Neural crest cell (in vitro differentiated cells): Measurements from ENCODE around the gene TIMM9. TPM values are rescaled to one million over a fixed set of nuclear protein-coding genes. Genes with fewer than 3 reads are reported as not detected.

Experiments used
- DNase-seq: peaks from one replicate; pipeline ENCODE4 v3.0.0; 2021; ENCODE audit warnings: low read depth, mixed read lengths, low spot score
- H3K27ac Mint-ChIP-seq: one replicate; pipeline ENCODE4 v1.8.0; 2021; ENCODE audit warnings: mild to moderate bottlenecking, mixed read lengths; ENCODE audit not compliant: unreplicated experiment
- H3K27me3 Mint-ChIP-seq: 2 replicates; pipeline ENCODE4 v1.8.0; 2021; ENCODE audit warnings: low read depth, mild to moderate bottlenecking, mixed read lengths
- H3K36me3 Mint-ChIP-seq: 2 replicates; pipeline ENCODE4 v1.8.0; 2021; ENCODE audit warnings: low read depth, mild to moderate bottlenecking, mixed read lengths
- H3K4me1 Mint-ChIP-seq: 2 replicates; pipeline ENCODE4 v1.8.0; 2021; ENCODE audit warnings: mixed read lengths
- H3K4me3 Mint-ChIP-seq: one replicate; pipeline ENCODE4 v1.8.0; 2021; ENCODE audit warnings: mild to moderate bottlenecking, mixed read lengths
- H3K9me3 Mint-ChIP-seq: 2 replicates; pipeline ENCODE4 v1.8.0; 2021; ENCODE audit warnings: mixed read lengths
- CTCF ChIP-seq: fragments of 200-600 bp; sonication (generic); conservative IDR thresholded peaks from 2 replicates; pipeline ENCODE4 v1.5.0; 2021; ENCODE audit warnings: antibody characterized with exemption, mild to moderate bottlenecking
- total RNA-seq: library from RNA; stranded (reverse); gene quantifications from 2 replicates; pipeline ENCODE4 v1.2.1, GENCODE V29; 2021

Gene TIMM9
- total RNA-seq, 1 donor from 2014 or later, result 41.0 TPM

DNA sequence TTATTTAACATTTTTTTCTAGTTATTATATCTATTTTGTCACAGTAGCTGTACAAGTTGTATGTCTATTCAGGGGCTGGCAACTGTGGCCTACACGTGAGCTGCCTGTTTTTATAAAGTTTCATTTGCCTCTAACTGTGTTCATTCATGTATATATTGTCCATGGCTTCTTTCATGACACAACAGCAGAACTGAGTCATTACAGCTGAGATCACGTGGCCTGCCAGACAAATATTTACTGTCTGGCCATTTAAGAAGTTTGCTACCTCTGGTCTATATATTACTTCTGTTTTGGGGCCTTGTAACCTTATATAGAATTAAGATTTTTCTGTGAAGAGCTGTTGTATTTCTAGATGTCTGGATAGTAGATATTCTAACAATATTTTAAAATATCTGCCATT lies 38.1 kb upstream of the TIMM9 start:
- no peak overlapping the region for H3K4me3 Mint-ChIP-seq
- H3K36me3 Mint-ChIP-seq, result peaks cover 10% of the 10 kb centered on the region
- H3K27ac Mint-ChIP-seq, result no peak overlapping the region
- H3K4me1 Mint-ChIP-seq, result no peaks in the 10 kb centered on the region
- no peak for TF ChIP-seq CTCF
- no peaks in the 10 kb centered on the region for H3K9me3 Mint-ChIP-seq
- H3K27me3 Mint-ChIP-seq, result no peaks in the 10 kb centered on the region
- no peak for DNase-seq

DNA sequence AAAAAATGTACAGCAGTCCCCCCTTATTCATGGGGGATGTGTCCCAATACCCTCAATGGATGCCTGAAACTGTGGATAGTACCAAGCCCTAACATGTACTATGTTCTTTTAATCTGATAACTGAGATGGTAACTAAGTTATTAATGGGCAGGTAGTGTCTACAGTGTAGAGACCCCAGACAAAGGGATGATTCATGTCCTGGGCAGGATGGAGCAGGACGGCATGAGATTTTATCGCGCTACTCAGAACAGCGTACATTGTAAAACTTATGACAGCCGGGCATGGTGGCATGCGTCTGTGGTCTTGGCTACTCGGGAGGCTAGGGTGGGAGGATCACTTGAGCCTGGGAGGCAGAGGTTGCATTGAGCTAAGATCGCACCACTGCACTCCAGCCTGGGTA lies 37.3 kb upstream of the TIMM9 start:
- no peaks in the 10 kb centered on the region for H3K4me1 Mint-ChIP-seq
- peaks cover 10% of the 10 kb centered on the region for H3K36me3 Mint-ChIP-seq
- no peak for DNase-seq
- H3K27ac Mint-ChIP-seq, result no peak overlapping the region
- H3K27me3 Mint-ChIP-seq, result no peaks in the 10 kb centered on the region
- no peaks in the 10 kb centered on the region for H3K9me3 Mint-ChIP-seq
- no peak for TF ChIP-seq CTCF
- H3K4me3 Mint-ChIP-seq, result no peak overlapping the region

GRCh38 chr14:58463147-58463546 lies 35.8 kb upstream of the TIMM9 start:
- DNase-seq, result no peak
- Mint-ChIP-seq H3K36me3 (peaks cover 7% of the 10 kb centered on the region), H3K9me3 (no peaks in the 10 kb centered on the region), H3K27me3 (no peaks in the 10 kb centered on the region), H3K4me3 (no peak overlapping the region), H3K4me1 (no peaks in the 10 kb centered on the region), H3K27ac (no peak overlapping the region)
- no peak for TF ChIP-seq CTCF

- Mint-ChIP-seq H3K27ac (no peak overlapping the region), H3K4me3 (no peak overlapping the region), H3K27me3 (no peaks in the 10 kb centered on the region), H3K9me3 (no peaks in the 10 kb centered on the region), H3K36me3 (peaks cover 7% of the 10 kb centered on the region), H3K4me1 (peaks cover 7% of the 10 kb centered on the region)
- no peak for TF ChIP-seq CTCF
- no peak for DNase-seq
Observed at GRCh38 chr14:58460772-58461171, 33.4 kb upstream of the TIMM9 start.

DNA sequence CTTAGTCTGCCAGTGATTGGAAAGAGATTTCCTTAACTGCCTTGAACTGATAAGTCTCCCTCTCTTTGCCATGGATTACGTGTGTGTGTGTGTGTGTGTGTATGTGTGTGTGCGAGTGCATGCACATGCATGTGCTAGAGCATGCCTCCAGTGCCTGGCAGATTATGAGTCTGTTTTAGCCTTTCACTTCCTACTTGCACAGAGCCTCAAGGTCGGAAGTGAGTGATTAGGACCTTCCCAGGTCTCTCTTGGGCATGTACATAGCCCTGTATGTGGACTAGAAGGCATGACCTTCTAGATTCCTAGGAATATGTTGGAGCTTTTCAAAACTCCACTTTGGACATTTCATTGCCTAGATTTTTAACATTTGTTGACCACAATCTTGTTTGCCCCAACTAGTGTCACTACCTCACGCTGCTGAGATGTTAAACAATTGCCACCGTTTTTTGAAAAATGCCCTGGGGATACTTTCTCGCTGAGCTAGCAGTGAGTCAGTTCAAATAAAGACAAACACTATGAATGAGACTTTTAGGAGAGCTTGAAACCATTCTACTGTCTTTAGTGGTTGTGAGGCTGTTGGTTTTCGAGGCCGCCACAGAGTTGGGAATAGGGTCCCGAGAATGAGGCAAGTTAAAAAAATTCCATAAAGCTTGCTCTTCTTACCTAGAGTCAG lies 28.4 kb upstream of the TIMM9 start:
- Mint-ChIP-seq H3K9me3 (no peaks in the 10 kb centered on the region), H3K27ac (peak overlapping the region; percentile 55), H3K4me3 (peak overlapping the region; percentile 3), H3K27me3 (no peaks in the 10 kb centered on the region), H3K36me3 (peaks cover 13% of the 10 kb centered on the region), H3K4me1 (peaks cover 13% of the 10 kb centered on the region)
- TF ChIP-seq CTCF, result no peak
- DNase-seq, result no peak

DNA sequence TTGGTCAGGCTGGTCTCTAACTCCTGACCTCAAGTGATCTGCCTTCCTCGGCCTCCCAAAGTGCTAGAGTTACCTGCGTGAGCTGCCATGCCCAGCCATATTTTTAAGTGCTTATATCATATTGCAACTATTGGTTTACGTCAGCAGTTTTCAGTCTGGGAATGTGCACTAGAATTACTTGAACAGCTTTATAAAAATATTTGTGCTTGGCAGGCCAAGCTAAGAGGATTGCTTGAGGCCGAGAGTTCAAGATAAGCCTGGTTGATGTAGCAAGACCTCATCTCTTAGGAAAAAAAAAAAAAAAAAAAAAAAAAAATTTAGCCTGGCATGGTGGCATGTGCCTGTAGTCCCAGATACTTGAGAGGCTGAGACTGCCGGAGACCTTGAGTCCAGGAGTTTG lies 17.3 kb upstream of the TIMM9 start:
- Mint-ChIP-seq H3K4me3 (no peak overlapping the region), H3K36me3 (peaks cover 5% of the 10 kb centered on the region), H3K9me3 (no peaks in the 10 kb centered on the region), H3K27me3 (no peaks in the 10 kb centered on the region), H3K27ac (no peak overlapping the region), H3K4me1 (no peaks in the 10 kb centered on the region)
- TF ChIP-seq CTCF, result no peak
- DNase-seq, result no peak
